Caki2 (cell line): Measurements from ENCODE around the gene PDZD2. TPM values are rescaled to one million over a fixed set of nuclear protein-coding genes. Genes with fewer than 3 reads are reported as not detected.

Experiments
- DNase-seq: peaks from one replicate; pipeline ENCODE4 v3.0.0-alpha.2; 2015; ENCODE audit warnings: low read depth
- in situ Hi-C: cut with HindIII; loops from 2 replicates; pipeline ENCODE4 v1.10.0; 2016; ENCODE audit warnings: low sequenced_read_pairs, low pct_unique_long_range_greater_than_20kb, mixed read lengths
- total RNA-seq: library from RNA; depleted of rRNA; stranded (reverse); fragments of >200 nt; shearing (Covaris generic); gene quantifications from 2 replicates; pipeline ENCODE4 v1.2.3, GENCODE V29; 2014; ENCODE audit warnings: low replicate concordance

PDZD2 gene
- total RNA-seq, 1 experiment from 2014 or later: 0.17 TPM

DNA sequence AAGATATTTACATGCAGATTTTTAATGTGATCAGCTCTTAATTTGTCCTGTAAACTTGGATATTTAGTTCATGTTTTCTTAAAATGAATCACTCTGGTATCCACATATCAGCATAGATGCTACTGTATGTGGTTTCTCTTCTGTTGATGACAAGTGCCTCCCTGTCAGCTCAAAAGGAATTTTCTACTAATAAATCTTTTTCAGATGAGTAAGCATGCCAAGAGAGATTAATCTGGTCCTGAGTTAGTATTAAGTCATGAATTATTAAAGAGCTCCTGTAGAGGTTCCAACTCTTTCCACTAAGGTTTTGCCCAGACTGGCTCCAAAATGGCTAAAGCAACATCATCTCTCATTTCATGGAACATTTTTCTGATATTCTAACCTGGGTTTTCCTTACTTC lies 406.0 kb downstream of the PDZD2 start:
- in situ Hi-C loops: no loop called here
- peak; percentile 72 for DNase-seq

DNA sequence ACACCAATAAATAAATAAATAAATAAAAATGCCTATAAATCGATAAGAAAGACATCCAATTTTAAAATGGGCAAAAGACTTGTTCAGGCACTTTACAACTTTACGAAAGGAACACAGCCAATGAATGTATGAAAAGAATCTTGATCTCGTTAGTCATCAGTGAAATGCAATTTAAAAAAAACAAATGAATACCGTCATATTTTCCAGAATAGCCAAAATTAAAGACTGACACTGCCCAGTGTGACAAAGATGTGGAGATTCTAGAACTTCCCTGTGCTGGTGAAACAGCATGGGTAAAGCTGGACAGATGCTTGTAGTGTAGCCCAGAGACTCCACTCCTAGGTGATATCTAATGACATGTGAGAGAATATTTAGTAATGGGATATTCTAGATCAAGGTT lies 408.1 kb downstream of the PDZD2 start:
- in situ Hi-C loops: no loop called here
- DNase-seq: no peak

DNA sequence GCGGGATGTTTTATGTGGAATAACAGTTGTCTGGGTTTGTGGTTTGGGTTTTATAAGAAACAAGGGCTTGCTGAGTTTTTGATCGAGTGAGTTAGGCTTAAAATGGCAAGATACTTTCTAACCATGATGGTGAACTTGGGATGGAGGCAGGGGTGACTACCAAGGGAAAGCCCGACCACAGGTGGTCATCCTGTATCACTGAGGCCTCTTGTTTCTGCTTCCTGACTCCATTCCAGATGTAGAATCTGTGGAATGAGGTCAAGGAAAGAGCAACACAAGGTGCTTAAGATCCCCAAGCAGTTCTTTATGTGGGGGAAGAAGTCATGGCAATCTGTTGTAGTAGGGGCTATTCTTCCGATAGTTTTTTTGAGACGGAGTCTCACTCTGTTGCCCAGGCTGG lies 412.9 kb downstream of the PDZD2 start:
- in situ Hi-C loops: no loop called here
- DNase-seq: no peak

DNA sequence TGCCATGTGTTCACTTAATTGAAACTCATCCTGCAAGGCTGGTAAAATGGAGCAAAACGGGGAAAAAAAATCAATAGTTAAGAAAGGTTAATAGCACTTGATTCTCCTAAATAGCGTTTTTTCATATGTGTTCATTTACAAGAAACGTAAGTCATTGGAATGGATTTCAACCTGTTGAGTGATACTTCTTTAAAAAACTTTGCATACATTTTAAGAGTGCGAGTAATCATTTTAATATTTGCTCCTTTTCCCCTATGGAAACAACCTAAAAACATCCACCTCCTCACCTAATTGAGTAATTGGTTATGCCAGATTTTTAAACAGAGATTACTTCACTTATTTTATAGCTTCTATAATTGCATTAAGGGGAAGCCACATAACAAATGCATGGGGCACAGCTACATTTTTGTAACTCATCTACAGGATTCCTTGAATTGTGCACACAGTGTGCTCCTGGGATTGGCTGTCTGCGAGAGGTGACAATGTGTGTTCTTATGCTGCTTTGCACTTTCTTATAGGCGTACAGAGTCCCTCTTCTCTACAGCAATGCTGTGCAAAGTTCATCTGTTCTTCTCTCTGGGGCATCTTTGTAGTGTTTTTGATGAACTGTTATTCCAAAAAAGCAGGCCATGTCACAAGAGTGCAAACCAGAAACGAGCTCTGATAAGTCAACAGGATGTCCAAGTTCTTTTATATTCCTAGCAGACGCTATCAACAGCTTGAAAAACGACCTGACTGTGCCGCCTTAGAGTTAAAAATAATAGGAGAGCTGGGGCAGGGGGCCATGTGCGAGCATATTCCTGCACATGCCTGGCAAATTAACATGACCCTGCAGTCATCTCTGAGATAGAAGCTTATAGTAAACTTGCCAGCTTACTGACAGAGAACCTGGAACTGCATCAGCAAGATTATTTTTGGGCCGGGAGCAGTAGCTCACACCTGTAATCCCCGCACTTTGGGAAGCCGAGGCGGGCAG lies 417.2 kb downstream of the PDZD2 start:
- DNase-seq: no peak
- in situ Hi-C loops: no loop called here

DNA sequence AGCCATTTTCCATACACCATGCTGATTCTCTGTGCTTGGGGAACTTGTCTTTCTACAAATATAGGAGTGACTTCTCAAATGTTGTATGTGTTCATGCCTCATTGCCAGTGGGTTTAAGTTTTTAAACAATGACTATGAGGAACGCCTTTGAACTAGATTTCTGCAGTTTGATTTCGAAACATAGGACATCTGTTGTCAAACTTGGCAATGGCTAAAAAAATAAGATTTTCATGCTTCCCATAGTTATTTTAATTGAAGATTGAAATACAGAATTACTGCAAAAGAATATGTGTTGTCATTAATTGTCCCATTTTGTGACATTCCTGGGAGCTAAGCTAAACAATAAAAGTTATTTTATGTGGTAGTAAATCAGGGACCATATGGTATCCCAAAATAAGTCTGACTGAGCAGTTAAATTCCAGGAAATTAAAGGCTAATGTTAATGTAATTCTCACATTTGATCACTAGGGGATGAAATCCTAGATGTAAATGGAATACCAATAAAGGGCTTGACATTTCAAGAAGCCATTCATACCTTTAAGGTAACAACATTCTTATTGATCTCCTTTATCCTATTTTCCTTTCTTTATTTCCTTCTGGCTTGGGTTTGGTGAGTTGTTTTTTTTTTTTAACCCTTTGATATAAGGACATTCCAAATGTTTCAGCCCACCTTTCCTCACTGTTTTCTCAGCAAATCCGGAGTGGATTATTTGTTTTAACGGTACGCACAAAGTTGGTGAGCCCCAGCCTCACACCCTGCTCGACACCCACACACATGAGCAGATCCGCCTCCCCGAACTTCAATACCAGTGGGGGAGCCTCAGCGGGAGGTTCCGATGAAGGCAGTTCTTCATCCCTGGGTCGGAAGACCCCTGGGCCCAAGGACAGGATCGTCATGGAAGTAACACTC lies 418.5 kb downstream of the PDZD2 start:
- DNase-seq: no peak
- in situ Hi-C loops: no loop called here

DNA sequence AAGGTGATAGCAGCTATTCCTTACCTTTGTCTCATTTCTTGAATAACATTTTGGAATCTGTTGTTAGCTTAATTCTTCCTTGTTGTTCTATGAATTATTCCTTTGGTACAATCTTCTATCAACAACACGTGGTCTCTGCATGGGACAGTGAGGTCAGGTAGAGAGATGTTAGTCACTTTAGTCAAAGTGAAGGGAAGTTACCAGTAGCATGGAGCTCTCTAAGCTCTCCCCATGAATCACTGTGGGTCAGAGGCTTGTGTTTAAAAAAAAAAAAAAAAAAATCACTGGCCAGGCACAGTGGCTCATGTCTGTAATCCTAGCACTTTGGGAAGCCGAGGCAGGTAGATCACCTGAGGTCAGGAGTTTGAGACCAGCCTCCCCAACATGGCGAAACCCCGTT lies 419.2 kb downstream of the PDZD2 start:
- no peak for DNase-seq
- in situ Hi-C loops: no loop called here

DNA sequence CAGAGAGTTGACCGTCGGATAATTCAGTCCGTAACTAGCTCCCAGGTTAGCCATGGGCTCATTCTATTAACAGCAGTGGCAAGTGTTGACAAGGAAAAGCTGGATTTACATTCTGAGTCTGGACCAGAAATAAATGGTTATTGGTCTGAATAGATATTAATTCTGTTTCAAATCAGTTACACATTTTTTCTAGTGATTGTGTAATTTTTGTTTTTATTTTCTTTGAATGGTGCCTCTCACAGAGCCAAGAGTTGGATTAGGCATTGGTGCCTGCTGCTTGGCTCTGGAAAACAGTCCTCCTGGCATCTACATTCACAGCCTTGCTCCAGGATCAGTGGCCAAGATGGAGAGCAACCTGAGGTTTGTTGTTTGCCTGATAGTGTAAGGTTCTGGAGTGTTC lies 420.1 kb downstream of the PDZD2 start:
- no peak for DNase-seq
- in situ Hi-C loops: no loop called here

DNA sequence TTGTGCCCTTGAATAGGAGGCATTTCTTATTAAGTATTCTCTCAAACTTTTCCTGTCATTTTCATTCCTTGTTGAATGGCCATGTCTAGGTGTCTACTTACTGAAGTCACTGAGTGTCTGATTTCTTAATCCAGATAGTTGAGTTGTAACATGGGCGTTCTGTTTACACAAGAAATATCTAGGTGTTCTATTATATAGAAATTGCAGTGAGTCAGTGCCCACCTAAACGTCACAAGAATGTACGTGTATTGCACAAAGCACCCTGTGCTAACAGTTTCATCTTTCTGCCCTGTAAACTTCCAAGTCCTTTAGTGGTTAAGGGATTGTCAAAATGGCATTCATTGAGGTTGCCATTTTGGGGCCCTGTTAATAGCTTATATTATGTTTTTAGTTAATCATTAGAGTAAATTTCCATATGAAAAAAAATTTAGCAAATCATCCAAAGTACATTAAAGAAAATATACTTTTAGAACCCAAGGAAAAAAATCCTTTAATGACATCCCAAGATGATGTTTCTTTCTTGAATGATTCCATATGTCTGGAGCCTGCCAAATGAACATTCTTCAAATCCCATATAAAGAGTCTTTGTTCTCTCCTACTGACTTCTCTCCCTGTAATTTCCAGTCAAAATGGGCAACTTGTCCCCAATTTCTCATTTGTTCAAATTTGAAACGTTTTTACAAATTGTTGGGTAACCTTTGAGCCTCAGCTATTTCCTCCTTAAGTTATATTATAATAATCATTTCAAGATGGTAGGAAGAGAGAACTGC lies 421.0 kb downstream of the PDZD2 start:
- in situ Hi-C loops: no loop called here
- DNase-seq: no peak

DNA sequence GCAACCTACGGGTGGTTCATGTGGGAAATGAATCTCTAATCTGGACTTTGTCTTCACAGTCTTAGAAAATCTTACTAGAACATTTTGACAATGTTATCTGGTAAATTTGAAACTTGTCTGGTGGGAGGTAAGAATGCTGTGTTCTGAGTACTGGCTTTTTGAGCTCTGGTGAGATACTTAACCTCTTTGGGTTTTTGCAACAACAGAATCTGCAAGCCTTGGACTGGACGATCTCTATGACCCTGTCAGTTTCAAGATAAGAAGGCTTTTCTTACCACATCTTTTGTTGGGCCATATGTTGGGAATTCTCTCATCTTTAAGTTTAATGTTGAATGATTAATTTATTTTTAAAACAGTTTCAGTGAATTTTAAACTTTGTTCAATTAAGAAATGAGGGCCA lies 422.3 kb downstream of the PDZD2 start:
- DNase-seq: no peak
- in situ Hi-C loops: no loop called here

DNA sequence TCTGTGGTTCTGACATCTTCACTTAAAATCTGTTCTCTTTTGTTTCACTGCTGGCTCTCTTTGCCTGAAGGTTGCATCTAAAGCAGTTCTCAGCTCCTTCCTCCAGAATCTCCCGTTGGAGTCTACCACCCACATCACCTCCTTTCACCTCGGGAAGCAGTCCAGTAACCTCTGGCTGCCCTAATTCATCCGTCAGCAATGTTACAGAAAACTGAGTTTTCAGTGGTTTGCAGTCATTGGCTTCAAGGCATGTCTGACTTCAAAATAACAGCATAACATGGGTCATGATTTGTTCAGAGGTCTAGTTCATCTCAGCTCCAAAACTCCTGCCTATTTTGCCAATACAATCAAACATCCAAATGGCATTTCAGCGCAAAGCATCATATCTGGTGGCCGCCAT lies 427.5 kb downstream of the PDZD2 start:
- no peak for DNase-seq
- in situ Hi-C loops: no loop called here

DNA sequence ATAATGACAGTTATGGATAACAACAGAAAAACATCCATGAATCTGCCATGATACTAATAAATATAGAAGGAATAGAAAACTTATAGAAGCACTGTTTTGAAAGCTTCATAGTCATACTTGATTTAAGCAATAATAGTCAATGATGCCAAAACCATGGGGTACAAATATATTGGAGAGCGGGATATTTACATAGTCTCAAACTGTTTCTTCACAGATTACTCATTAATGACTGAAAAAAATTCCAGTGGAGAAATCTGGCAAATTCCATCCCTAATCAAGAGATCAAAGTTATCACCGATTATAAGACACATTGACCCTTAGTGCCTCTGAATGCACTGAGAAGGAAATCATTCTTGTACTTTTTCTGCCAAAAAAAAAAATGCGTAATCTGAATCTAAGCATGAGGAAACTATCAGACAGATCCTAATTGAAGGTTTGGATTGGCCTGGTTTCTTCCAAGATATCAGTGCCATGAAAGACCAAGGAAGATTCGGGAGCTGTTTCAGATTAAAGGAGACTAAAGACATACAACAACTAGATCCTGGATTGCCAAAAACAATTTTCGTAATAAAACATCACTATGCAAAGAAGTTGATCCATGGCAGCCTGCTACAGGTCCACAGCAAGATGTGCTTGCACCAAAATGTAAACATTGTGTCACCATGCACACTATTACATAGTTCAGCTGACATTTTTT lies 429.0 kb downstream of the PDZD2 start:
- in situ Hi-C loops: no loop called here
- no peak for DNase-seq

DNA sequence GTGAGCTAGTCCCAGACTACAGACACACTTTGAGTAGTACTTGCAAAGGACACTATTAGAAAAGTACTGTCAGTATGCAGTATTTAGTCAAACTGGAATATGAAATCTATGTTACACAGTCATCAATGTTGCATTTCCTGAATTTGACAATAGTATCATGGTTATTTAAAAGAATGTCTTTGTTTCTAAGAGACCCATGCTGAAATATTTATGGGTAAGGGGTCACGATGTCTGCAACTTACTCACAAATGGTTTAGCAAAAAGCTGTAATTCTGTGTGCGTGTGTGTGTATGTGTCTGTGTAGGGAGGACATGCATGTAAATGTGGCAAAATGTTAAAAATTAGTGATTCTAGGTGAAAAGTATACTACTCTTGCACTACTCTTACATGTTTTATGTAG lies 429.6 kb downstream of the PDZD2 start:
- DNase-seq: no peak
- in situ Hi-C loops: no loop called here

DNA sequence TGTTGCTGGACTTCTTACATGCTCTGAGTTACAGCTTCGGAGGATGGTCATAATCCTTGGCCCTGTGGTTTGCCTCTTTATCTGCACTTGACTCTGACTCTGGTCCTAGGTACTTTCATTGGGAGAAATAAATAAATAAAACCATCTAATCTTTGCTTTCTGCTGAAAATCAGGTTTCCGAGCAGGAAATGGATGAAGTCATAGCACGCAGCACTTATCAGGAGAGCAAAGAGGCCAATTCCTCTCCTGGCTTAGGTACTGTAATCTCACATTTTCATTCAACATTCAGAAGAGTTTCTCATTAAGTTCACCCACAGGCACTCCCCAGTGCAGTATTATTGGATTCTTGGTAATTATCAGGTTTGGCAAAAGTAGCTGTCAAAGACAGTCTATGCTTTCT lies 430.5 kb downstream of the PDZD2 start:
- in situ Hi-C loops: no loop called here
- no peak for DNase-seq

DNA sequence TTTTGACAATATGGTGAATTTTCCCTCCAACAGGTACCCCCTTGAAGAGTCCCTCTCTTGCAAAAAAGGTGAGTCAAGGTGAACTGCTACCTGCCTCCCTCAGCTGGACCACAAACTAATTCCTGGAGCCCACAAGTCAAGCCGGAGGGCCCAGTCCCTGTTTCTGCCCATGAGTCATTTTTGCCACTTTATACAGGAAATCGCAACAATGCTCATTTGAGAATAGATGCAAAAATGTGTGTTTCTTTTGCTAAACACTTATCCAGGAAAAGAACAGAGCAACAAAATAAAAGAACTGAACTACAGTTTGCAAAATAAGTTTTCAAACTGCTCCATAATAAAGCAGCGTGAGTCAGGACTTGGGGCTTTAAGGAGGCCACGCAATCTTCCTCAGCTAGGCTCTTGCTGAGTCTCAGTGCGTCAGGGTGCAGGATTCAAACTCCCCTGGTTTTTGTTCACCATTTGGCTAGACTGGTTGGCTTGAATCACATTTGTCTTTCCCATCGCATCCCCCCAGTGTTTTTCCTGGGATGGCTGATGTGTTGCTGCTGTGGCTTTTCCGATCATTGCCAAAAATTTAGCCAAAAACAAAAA lies 432.5 kb downstream of the PDZD2 start:
- no peak for DNase-seq
- in situ Hi-C loops: no loop called here

DNA sequence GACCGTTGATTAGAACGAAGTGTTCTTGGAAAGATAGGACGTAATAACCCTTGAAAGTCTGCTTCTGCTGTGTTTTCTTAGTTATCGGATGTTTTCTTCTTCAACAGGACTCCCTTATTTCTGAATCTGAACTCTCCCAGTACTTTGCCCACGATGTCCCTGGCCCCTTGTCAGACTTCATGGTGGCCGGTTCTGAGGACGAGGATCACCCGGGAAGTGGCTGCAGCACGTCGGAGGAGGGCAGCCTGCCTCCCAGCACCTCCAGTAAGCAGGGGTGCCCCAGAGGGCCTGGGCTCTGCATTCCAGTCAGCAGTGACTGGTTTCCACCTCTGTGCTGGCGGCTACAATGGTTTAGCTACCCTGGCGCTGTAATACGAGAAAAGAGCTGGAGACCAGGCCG lies 433.1 kb downstream of the PDZD2 start:
- no peak for DNase-seq
- in situ Hi-C loops: no loop called here

DNA sequence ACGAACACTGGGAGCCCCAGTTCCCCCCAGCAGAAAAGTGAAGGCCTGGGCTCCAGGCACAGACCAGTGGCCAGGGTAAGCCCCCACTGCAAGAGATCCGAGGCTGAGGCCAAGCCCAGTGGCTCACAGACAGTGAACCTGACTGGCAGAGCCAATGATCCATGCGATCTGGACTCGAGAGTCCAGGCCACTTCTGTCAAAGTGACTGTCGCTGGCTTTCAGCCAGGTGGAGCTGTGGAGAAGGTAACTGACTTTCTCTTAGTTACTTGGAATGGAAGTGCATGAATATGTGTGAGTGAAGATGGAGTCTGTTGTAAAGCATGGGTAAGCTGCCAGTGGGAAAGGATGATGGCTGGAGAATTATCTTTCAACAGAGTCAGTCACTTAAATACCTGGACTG lies 435.5 kb downstream of the PDZD2 start:
- DNase-seq: peak; percentile 39
- in situ Hi-C loops: no loop called here
